Retinal pigment epithelial cell (primary cell): ENCODE data around the gene PCBP2.
"Not testable (repeated sequence)": the region's sequence is repeated elsewhere in the genome, so short reads cannot be mapped to it uniquely, and the experiment has no call there.

Experiments
- DNase-seq: peaks from one replicate; pipeline ENCODE4 v3.0.0-alpha.2; 2010; ENCODE audit warnings: low read depth
- H3K4me3 ChIP-seq: 2 replicates; pipeline ENCODE4 v1.5.1; 2011; ENCODE audit warnings: mild to moderate bottlenecking, low read length, control low read depth, moderate library complexity
- TF ChIP-seq, protein P1 (sequence below): conservative IDR thresholded peaks from 2 replicates; pipeline ENCODE4 v1.5.1; 2011; ENCODE audit warnings: low read depth, low read length, control low read depth, inconsistent platforms

Gene PCBP2

DNA sequence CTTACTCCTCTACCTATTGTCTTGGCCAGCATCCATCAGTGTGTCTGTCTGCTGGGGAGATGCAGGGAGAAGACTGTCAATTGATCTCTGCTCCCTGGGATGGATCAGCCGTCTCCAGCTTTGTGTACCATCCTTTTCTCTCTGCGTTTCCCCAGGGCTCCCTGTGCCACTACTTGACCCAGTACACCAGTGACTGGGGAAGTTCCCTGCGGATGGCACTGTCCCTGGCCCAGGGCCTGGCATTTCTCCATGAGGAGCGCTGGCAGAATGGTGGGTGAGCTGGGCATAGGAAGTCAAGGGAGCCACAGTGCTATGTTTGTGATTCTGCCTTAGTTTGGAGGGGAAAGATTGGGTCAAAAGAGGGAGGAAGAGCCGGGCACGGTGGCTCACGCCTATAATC lies 23.2 kb upstream of the PCBP2 start:
- no peak overlapping the region for H3K4me3 ChIP-seq
- TF ChIP-seq, protein P1, sequence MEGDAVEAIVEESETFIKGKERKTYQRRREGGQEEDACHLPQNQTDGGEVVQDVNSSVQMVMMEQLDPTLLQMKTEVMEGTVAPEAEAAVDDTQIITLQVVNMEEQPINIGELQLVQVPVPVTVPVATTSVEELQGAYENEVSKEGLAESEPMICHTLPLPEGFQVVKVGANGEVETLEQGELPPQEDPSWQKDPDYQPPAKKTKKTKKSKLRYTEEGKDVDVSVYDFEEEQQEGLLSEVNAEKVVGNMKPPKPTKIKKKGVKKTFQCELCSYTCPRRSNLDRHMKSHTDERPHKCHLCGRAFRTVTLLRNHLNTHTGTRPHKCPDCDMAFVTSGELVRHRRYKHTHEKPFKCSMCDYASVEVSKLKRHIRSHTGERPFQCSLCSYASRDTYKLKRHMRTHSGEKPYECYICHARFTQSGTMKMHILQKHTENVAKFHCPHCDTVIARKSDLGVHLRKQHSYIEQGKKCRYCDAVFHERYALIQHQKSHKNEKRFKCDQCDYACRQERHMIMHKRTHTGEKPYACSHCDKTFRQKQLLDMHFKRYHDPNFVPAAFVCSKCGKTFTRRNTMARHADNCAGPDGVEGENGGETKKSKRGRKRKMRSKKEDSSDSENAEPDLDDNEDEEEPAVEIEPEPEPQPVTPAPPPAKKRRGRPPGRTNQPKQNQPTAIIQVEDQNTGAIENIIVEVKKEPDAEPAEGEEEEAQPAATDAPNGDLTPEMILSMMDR: no peak
- DNase-seq: no peak

GRCh38 chr12:53430116-53430515 lies 21.8 kb upstream of the PCBP2 start:
- no peak overlapping the region for H3K4me3 ChIP-seq
- TF ChIP-seq, protein P1: no peak
- DNase-seq: no peak

GRCh38 chr12:53431187-53431586 lies 20.7 kb upstream of the PCBP2 start:
- no peak for DNase-seq
- TF ChIP-seq, protein P1: no peak
- H3K4me3 ChIP-seq: no peak overlapping the region

DNA sequence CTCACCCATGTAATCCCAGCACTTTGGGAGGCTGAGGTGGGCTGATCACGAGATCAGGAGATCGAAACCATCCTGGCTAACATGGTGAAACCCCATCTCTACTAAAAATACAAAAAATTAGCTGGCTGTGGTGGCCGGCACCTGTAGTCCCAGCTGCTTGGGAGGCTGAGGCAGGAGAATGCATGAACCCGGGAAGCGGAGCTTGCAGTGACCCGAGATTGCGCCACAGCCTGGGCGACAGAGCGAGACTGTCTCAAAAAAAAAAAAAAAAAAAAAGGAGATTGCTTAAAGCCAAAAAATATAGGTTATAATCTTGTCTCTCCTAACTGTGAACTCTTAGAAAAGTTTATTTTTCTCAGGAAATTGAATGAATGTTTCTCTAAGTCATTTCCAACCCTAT lies 16.6 kb upstream of the PCBP2 start:
- not testable (repeated sequence) for H3K4me3 ChIP-seq, DNase-seq

GRCh38 chr12:53439582-53439981 lies 12.3 kb upstream of the PCBP2 start:
- not testable (repeated sequence) for H3K4me3 ChIP-seq, DNase-seq

- TF ChIP-seq, protein P1: no peak
- DNase-seq: peak; percentile 98
Observed at GRCh38 chr12:53441040-53441833, 10.7 kb upstream of the PCBP2 start, which contains the start of gene PRR13. Gene PRR13 (plus strand): TSS chr12:53441734. CDS start chr12:53442715, 981 bp downstream.

DNA sequence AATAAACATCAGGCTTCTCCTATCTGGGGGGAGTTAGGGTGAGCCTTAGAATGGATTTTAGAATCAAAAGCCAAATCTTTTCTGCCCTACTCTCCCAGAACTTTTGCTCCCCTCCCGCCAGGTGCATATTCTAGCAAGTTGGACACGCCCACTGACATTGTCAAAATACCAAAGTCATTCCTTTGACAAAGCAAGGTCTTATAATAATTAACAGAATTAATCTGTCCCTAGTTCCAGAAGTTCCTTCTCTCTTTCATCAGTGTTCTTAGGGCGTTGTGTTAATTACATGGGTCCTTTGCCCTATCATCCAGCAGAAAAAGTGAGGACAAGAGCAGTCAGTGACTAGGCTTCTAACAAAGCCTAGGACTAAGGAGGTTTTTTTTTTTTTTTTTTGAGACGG lies 7.9 kb upstream of the PCBP2 start:
- TF ChIP-seq, protein P1: no peak
- DNase-seq: no peak
- H3K4me3 ChIP-seq: no peak overlapping the region

More at GRCh38 chr12:53441040-53441833, 10.7 kb upstream of the PCBP2 start, which contains the start of gene PRR13:
- H3K4me3 ChIP-seq: peak within 1 kb of the TSS; percentile 93

DNA sequence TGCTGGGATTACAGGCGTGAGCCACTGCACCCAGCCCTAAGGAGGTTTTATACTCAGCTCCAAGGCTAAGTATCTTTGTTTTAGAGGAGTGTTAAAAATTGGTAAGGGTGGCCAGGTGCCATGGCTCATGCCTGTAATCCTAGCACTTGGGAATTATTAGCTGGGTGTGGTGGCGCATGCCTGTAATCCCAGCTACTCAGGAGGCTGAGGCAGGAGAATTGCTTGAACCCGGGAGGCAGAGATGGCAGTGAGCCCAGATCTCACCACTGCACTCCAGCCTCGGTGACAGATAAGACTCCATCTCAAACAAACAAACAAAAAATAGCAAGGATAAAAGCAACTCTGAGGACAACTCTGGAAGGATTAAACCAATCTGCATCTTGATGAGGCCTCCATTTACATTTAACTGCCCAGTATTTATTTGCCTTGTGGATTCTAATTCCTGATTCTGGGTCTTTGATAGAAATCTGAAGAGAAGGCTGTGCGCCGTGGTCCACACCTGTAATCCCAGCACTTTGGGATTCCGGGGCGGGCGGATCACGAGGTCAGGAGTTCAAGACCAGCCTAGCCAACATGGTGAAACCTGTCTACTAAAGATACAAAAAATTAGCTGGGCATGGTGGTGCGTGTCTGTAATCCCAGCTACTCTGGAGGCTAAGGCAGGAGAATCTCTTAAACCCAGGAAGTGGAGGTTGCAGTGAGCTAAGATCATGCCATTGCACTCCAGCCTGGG lies 7.1 kb upstream of the PCBP2 start:
- H3K4me3 ChIP-seq, DNase-seq: not testable (repeated sequence)
